Measurements from ENCODE around the gene SCGN.

SCGN gene

GRCh38 chr6:25641377-25641776, 10.6 kb upstream of the SCGN start:
- no peak for DNase-seq

GRCh38 chr6:25641940-25642666, 9.9 kb upstream of the SCGN start:
- no peak for DNase-seq

- no peak for DNase-seq
These were observed 9.2 kb upstream of the SCGN start for GRCh38 chr6:25642667-25643328.

GRCh38 chr6:25645916-25646315, 6.1 kb upstream of the SCGN start:
- no peak for DNase-seq

GRCh38 chr6:25649611-25650010, 2.4 kb upstream of the SCGN start:
- DNase-seq: no peak

- no peak for DNase-seq
These were observed 3.7 kb downstream of the SCGN start for GRCh38 chr6:25655723-25656122.

- no peak for DNase-seq
These were observed 7.8 kb downstream of the SCGN start for GRCh38 chr6:25659633-25660368.

GRCh38 chr6:25660512-25660911, 8.5 kb downstream of the SCGN start:
- DNase-seq: no peak

- no peak for DNase-seq
These were observed 9.2 kb downstream of the SCGN start for GRCh38 chr6:25661129-25661779.

GRCh38 chr6:25665455-25665854, 13.4 kb downstream of the SCGN start:
- no peak for DNase-seq

GRCh38 chr6:25669413-25669812, 17.4 kb downstream of the SCGN start:
- DNase-seq: no peak

- DNase-seq: no peak
These were observed 18.2 kb downstream of the SCGN start for GRCh38 chr6:25670208-25670607.

- DNase-seq: no peak
These were observed 18.9 kb downstream of the SCGN start for GRCh38 chr6:25670793-25671513.

GRCh38 chr6:25671652-25672051, 19.6 kb downstream of the SCGN start:
- DNase-seq: no peak

- no peak for DNase-seq
These were observed 23.2 kb downstream of the SCGN start for GRCh38 chr6:25675167-25675566.

GRCh38 chr6:25676775-25677174, 24.8 kb downstream of the SCGN start:
- DNase-seq: no peak

- no peak for DNase-seq
These were observed 29.8 kb downstream of the SCGN start for GRCh38 chr6:25681848-25682247.

GRCh38 chr6:25682324-25682723, 30.3 kb downstream of the SCGN start:
- DNase-seq: no peak

GRCh38 chr6:25684565-25684964, 32.5 kb downstream of the SCGN start:
- no peak for DNase-seq

GRCh38 chr6:25685251-25685650, 33.2 kb downstream of the SCGN start:
- DNase-seq: no peak

GRCh38 chr6:25685896-25686295, 33.9 kb downstream of the SCGN start:
- DNase-seq: no peak

GRCh38 chr6:25686856-25687255, 34.8 kb downstream of the SCGN start:
- DNase-seq: no peak

GRCh38 chr6:25689966-25690365, 38.0 kb downstream of the SCGN start:
- no peak for DNase-seq
